ENCODE results near the gene EXOSC10.

- TF ChIP-seq TEAD4 (IDR thresholded peaks at IDR 0.05) (no peak), REST (IDR thresholded peaks at IDR 0.05; ENCODE audit: low read depth) (no peak), TAF1 (IDR thresholded peaks at IDR 0.05; ENCODE audit: low read depth) (no peak), YY1 (IDR thresholded peaks at IDR 0.05; ENCODE audit: low read depth) (no peak), MAX (IDR thresholded peaks at IDR 0.05) (no peak), CEBPB (IDR thresholded peaks at IDR 0.05) (no peak), USF1 (IDR thresholded peaks at IDR 0.05) (no peak), EP300 (IDR thresholded peaks at IDR 0.05; ENCODE audit: borderline replicate concordance) (no peak), FOXM1 (IDR thresholded peaks at IDR 0.05; ENCODE audit: borderline replicate concordance, low read depth) (no peak)
These were observed 44.2 kb upstream of the EXOSC10 start for GRCh38 chr1:11143907-11144306.
